Mesendoderm (in vitro differentiated cells): ENCODE measurements around the gene BRD3OS. TPM values are rescaled to one million over a fixed set of nuclear protein-coding genes. Genes with fewer than 3 reads are reported as not detected.

ENCODE experiments used
- DNase-seq: peaks from one replicate; pipeline ENCODE4 v3.0.0; 2013
- H2AK5ac ChIP-seq: 2 replicates; pipeline ENCODE4 v1.6.1; 2013; ENCODE audit warnings: low read length, inconsistent platforms
- H2BK120ac ChIP-seq: 2 replicates; pipeline ENCODE4 v1.6.1; 2013; ENCODE audit warnings: low read depth, mild to moderate bottlenecking, low read length, moderate library complexity, mixed read lengths
- H2BK15ac ChIP-seq: replicated peaks from 2 replicates; pipeline ENCODE4 v1.6.1; 2013; ENCODE audit warnings: low read depth, mild to moderate bottlenecking, moderate library complexity
- H2BK5ac ChIP-seq: 2 replicates; pipeline ENCODE4 v1.6.1; 2013; ENCODE audit warnings: low read length, inconsistent platforms
- H3K18ac ChIP-seq: 2 replicates; pipeline ENCODE4 v1.6.1; 2013; ENCODE audit warnings: mild to moderate bottlenecking, low read length, mixed read lengths
- H3K23ac ChIP-seq: one replicate; pipeline ENCODE4 v1.6.1; 2013; ENCODE audit warnings: low read length
- H3K27ac ChIP-seq: 2 replicates; pipeline ENCODE4 v1.5.1; 2013; ENCODE audit warnings: low read depth, mild to moderate bottlenecking, inconsistent platforms, low read length, moderate library complexity
- H3K27me3 ChIP-seq: 2 replicates; pipeline ENCODE4 v1.6.1; 2013; ENCODE audit warnings: low read length, control low read depth, mild to moderate bottlenecking, inconsistent platforms; ENCODE audit not compliant: insufficient read depth, poor library complexity
- H3K36me3 ChIP-seq: 2 replicates; pipeline ENCODE4 v1.6.1; 2013; ENCODE audit warnings: low read length, inconsistent platforms; ENCODE audit not compliant: control insufficient read depth, insufficient read depth
- H3K4ac ChIP-seq: one replicate; pipeline ENCODE4 v1.6.1; 2013; ENCODE audit warnings: low read depth, mild to moderate bottlenecking, low read length, moderate library complexity
- H3K4me1 ChIP-seq: 2 replicates; pipeline ENCODE4 v1.6.1; 2013; ENCODE audit warnings: low read depth, low read length, inconsistent platforms; ENCODE audit not compliant: control insufficient read depth
- H3K4me2 ChIP-seq: 2 replicates; pipeline ENCODE4 v1.6.1; 2013; ENCODE audit warnings: low read length
- H3K4me3 ChIP-seq: 2 replicates; pipeline ENCODE4 v1.5.1; 2013; ENCODE audit warnings: mild to moderate bottlenecking, low read length
- H3K56ac ChIP-seq: one replicate; pipeline ENCODE4 v1.6.1; 2013; ENCODE audit warnings: low read length
- H3K79me1 ChIP-seq: 2 replicates; pipeline ENCODE4 v1.6.1; 2013; ENCODE audit warnings: low read length, inconsistent platforms
- H3K79me2 ChIP-seq: 2 replicates; pipeline ENCODE4 v1.6.1; 2013; ENCODE audit warnings: mild to moderate bottlenecking, low read length; ENCODE audit not compliant: control insufficient read depth, insufficient read depth
- H3K9ac ChIP-seq: 2 replicates; pipeline ENCODE4 v1.6.1; 2013; ENCODE audit warnings: low read length, inconsistent platforms
- H4K5ac ChIP-seq: one replicate; pipeline ENCODE4 v1.6.1; 2013; ENCODE audit warnings: low read length
- H4K8ac ChIP-seq: one replicate; pipeline ENCODE4 v1.6.1; 2013; ENCODE audit warnings: low read depth, mild to moderate bottlenecking, control low read depth, low read length, moderate library complexity
- WGBS: extraction: QIAGEN DNeasy Blood & Tissue Kit; methylation state at CpG from one replicate; pipeline ENCODE4 v1.1.7; 2013; ENCODE audit warnings: low lambda C conversion rate, missing lambda C conversion rate; ENCODE audit not compliant: insufficient coverage; ENCODE audit errors: extremely low coverage; 5-methylcytosine and 5-hydroxymethylcytosine counted together
- polyA plus RNA-seq, 2 experiments: library from polyadenylated mRNA; stranded (reverse); fragments of 200-250 nt; gene quantifications; one replicate each; pipeline ENCODE4 v1.2.3, GENCODE V29; 2013

Gene BRD3OS
- 11.4 TPM for polyA plus RNA-seq (2013, experiment 1 of 2)
- 11.5 TPM for polyA plus RNA-seq (2013, experiment 2 of 2)

DNA sequence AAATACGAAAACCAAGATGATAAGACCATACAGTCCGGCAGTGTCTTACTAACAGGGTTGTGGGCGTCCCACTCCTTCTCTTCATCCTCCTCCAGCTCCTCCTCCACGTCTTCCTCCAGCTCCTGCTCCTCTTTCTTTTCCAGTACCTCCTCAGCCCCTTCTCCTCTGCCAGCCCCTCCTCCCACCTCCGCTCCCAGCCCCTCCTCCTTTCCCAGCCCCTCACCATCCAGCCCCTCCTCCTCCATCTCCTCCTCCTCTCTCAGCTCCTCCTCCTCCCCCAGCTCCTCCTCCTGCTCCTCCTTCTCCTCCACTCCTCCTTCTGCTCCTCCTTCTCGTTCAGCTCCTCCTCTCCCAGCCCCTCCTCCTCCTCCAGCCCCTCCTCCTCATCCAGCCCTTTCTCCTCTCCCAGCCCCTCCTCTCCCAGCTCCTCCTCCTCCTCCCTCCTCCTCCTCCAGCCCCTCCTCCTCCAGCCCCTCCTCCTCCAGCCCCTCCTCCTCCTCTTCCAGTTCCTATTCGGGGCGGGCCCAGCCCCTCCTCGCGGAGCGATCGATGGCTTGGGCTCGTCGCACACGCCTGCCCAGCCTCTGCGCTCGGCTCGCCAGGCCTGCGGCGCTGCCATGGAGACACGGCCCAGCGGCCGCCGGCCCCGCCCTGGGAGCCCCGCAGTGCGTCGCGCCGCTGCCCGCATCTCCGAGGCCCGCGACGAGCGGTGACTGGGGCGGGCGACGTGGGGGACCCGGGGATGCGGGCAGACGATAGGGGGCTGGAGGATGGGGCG is at the start of gene BRD3OS:
BRD3OS (plus strand) TSS at position 654 of the 778 bp plus-strand sequence. CDS start 1,267 bp downstream, outside the sequence.
- Histone ChIP-seq H2BK120ac (no peak within 1 kb of the TSS), H3K27me3 (no peaks in the 10 kb centered on the region), H3K9ac (peak within 1 kb of the TSS; percentile 57), H3K4me1 (peaks cover 2% of the 10 kb centered on the region), H2BK5ac (no peak within 1 kb of the TSS), H3K79me2 (no peaks in the 10 kb centered on the region), H3K36me3 (peaks cover 2% of the 10 kb centered on the region), H3K79me1 (no peaks in the 10 kb centered on the region), H4K8ac (no peak within 1 kb of the TSS), H2BK15ac (no peak within 1 kb of the TSS), H2AK5ac (no peak within 1 kb of the TSS), H3K23ac (peak within 1 kb of the TSS; percentile 89), H3K4me2 (peak within 1 kb of the TSS; percentile 28), H4K5ac (no peak within 1 kb of the TSS), H3K27ac (no peak within 1 kb of the TSS), H3K18ac (peak within 1 kb of the TSS; percentile 23), H3K56ac (peak within 1 kb of the TSS; percentile 79), H3K4ac (no peak within 1 kb of the TSS), H3K4me3 (peak within 1 kb of the TSS; percentile 49)
- DNase-seq: peak; percentile 100
- no CpG with 5 or more reads among the region's 43 CpGs for WGBS

DNA sequence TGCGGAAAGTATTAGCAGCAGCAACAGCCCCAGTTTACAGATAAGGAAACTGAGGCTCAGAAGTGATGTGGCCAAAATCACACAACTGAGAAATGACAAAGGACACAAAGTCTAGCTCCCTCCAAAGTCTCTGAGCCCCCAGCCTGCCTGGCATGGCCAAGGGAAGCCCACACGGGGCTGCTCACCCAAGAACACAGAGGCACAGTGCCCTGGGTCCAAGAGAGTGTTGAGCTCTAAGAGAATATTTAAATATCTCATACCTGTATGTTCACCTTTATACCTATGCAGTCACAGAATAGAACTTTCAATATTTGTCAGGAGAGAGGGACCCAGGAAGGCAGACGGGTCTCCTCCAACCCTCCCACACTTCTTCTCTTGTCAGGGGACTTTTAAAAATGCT is 49.8 kb upstream of the BRD3OS start:
- no peak overlapping the region for H2BK15ac ChIP-seq
- no CpG with 5 or more reads among the region's 3 CpGs for WGBS
- no peak overlapping the region for H3K4me3 ChIP-seq
- H3K4ac ChIP-seq: no peak overlapping the region
- no peak overlapping the region for H3K9ac ChIP-seq
- peaks cover 42% of the 10 kb centered on the region for H3K79me2 ChIP-seq
- H3K18ac ChIP-seq: no peak overlapping the region
- no peak overlapping the region for H3K23ac ChIP-seq
- H4K5ac ChIP-seq: no peak overlapping the region
- no peaks in the 10 kb centered on the region for H3K27me3 ChIP-seq
- H3K27ac ChIP-seq: no peak overlapping the region
- no peaks in the 10 kb centered on the region for H3K36me3 ChIP-seq
- H2AK5ac ChIP-seq: no peak overlapping the region
- no peak for DNase-seq
- no peak overlapping the region for H4K8ac ChIP-seq
- H2BK5ac ChIP-seq: no peak overlapping the region
- no peak overlapping the region for H3K56ac ChIP-seq
- H3K4me1 ChIP-seq: no peaks in the 10 kb centered on the region
- H3K4me2 ChIP-seq: no peak overlapping the region
- H3K79me1 ChIP-seq: peaks cover 34% of the 10 kb centered on the region
- H2BK120ac ChIP-seq: no peak overlapping the region

GRCh38 chr9:133976191-133976861 is 49.0 kb upstream of the BRD3OS start:
- H3K4me3 ChIP-seq: no peak overlapping the region
- H3K18ac ChIP-seq: no peak overlapping the region
- H2BK15ac ChIP-seq: no peak overlapping the region
- H3K23ac ChIP-seq: no peak overlapping the region
- H2AK5ac ChIP-seq: no peak overlapping the region
- no peak overlapping the region for H3K9ac ChIP-seq
- no peak overlapping the region for H2BK120ac ChIP-seq
- no peak for DNase-seq
- H3K4me2 ChIP-seq: no peak overlapping the region
- H3K4me1 ChIP-seq: no peaks in the 10 kb centered on the region
- peaks cover 47% of the 10 kb centered on the region for H3K79me2 ChIP-seq
- no CpG with 5 or more reads among the region's 17 CpGs for WGBS
- H3K27ac ChIP-seq: no peak overlapping the region
- H3K56ac ChIP-seq: no peak overlapping the region
- no peak overlapping the region for H4K8ac ChIP-seq
- no peak overlapping the region for H4K5ac ChIP-seq
- no peak overlapping the region for H2BK5ac ChIP-seq
- no peaks in the 10 kb centered on the region for H3K27me3 ChIP-seq
- H3K36me3 ChIP-seq: no peaks in the 10 kb centered on the region
- H3K4ac ChIP-seq: no peak overlapping the region
- peaks cover 36% of the 10 kb centered on the region for H3K79me1 ChIP-seq

DNA sequence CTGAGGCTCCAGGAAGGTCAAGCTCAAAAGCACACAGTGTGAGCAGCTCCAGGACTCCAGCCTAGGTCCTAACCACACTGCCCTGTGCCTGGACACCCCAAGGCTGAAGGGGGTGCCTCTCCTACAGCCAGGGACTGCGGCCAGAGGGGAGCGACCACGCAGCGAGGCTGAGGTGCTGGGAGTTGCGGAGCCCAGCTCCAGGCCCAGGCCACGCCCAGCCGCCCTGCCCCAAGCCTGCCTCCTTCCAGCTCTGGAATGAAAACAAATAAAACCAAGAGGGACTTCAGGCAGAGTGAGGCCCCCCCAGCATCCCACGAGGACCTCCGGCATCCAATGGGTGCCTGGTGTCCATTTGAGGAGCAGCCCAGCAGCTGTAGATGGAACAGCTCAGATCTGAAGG is 48.4 kb upstream of the BRD3OS start:
- no peaks in the 10 kb centered on the region for H3K36me3 ChIP-seq
- no peak overlapping the region for H3K4me3 ChIP-seq
- H3K27ac ChIP-seq: no peak overlapping the region
- no peaks in the 10 kb centered on the region for H3K27me3 ChIP-seq
- H2BK15ac ChIP-seq: no peak overlapping the region
- no peak overlapping the region for H2AK5ac ChIP-seq
- WGBS: no CpG with 5 or more reads among the region's 9 CpGs
- peaks cover 36% of the 10 kb centered on the region for H3K79me1 ChIP-seq
- DNase-seq: no peak
- H2BK5ac ChIP-seq: no peak overlapping the region
- H3K79me2 ChIP-seq: peaks cover 47% of the 10 kb centered on the region
- H3K18ac ChIP-seq: no peak overlapping the region
- no peak overlapping the region for H3K4ac ChIP-seq
- no peak overlapping the region for H2BK120ac ChIP-seq
- no peaks in the 10 kb centered on the region for H3K4me1 ChIP-seq
- H4K8ac ChIP-seq: no peak overlapping the region
- no peak overlapping the region for H3K9ac ChIP-seq
- H3K23ac ChIP-seq: no peak overlapping the region
- no peak overlapping the region for H3K56ac ChIP-seq
- no peak overlapping the region for H3K4me2 ChIP-seq
- H4K5ac ChIP-seq: no peak overlapping the region

GRCh38 chr9:133977421-133978201 is 47.7 kb upstream of the BRD3OS start:
- no peaks in the 10 kb centered on the region for H3K4me1 ChIP-seq
- no peak overlapping the region for H3K27ac ChIP-seq
- no peak overlapping the region for H3K4ac ChIP-seq

More at GRCh38 chr9:133977421-133978201, 47.7 kb upstream of the BRD3OS start:
- H4K8ac ChIP-seq: no peak overlapping the region
- H2AK5ac ChIP-seq: no peak overlapping the region
- no peak overlapping the region for H3K23ac ChIP-seq
- no peak overlapping the region for H2BK120ac ChIP-seq
- no peak overlapping the region for H3K18ac ChIP-seq
- peaks cover 36% of the 10 kb centered on the region for H3K79me1 ChIP-seq
- no peak overlapping the region for H3K4me2 ChIP-seq
- H3K9ac ChIP-seq: no peak overlapping the region
- no peak overlapping the region for H3K4me3 ChIP-seq
- WGBS: no CpG with 5 or more reads among the region's 26 CpGs
- H2BK5ac ChIP-seq: no peak overlapping the region
- H3K79me2 ChIP-seq: peaks cover 50% of the 10 kb centered on the region
- H2BK15ac ChIP-seq: no peak overlapping the region
- no peak overlapping the region for H4K5ac ChIP-seq
- H3K27me3 ChIP-seq: no peaks in the 10 kb centered on the region
- DNase-seq: no peak
- no peak overlapping the region for H3K56ac ChIP-seq
- no peaks in the 10 kb centered on the region for H3K36me3 ChIP-seq
